Epidermal melanocyte (primary cell): ENCODE measurements around the gene GPR84.
A peak's percentile ranks its signal among the peaks of the same experiment; 100 is the strongest.

ENCODE experiments used
- DNase-seq: peaks from one replicate; pipeline ENCODE4 v3.0.0; 2011; ENCODE audit warnings: low spot score; ENCODE audit not compliant: insufficient read length

Gene GPR84

GRCh38 chr12:54392485-54393206 lies 28.4 kb upstream of the GPR84 start:
- no peak for DNase-seq

GRCh38 chr12:54390668-54391551 lies 26.6 kb upstream of the GPR84 start:
- no peak for DNase-seq

- DNase-seq, result no peak
Measured at GRCh38 chr12:54390176-54390667, 25.9 kb upstream of the GPR84 start.

GRCh38 chr12:54389607-54390175 lies 25.4 kb upstream of the GPR84 start:
- DNase-seq, result no peak

GRCh38 chr12:54389134-54389508 lies 24.8 kb upstream of the GPR84 start:
- no peak for DNase-seq

- no peak for DNase-seq
Measured at GRCh38 chr12:54388237-54389133, 24.2 kb upstream of the GPR84 start.

GRCh38 chr12:54387114-54387467 lies 22.8 kb upstream of the GPR84 start:
- no peak for DNase-seq

- DNase-seq, result no peak
Measured at GRCh38 chr12:54386403-54387113, 22.3 kb upstream of the GPR84 start.

GRCh38 chr12:54385251-54385914 lies 21.1 kb upstream of the GPR84 start:
- no peak for DNase-seq

GRCh38 chr12:54384591-54385041 lies 20.3 kb upstream of the GPR84 start, which contains the start of gene ZNF385A:
Gene ZNF385A, minus strand, starts transcription at chr12:54384733. Its CDS starts 219 bp downstream, at chr12:54384514.
- DNase-seq, result no peak

- DNase-seq, result no peak
Measured at GRCh38 chr12:54383041-54383609, 18.8 kb upstream of the GPR84 start.

GRCh38 chr12:54381136-54381535 lies 16.9 kb upstream of the GPR84 start:
- DNase-seq, result no peak

GRCh38 chr12:54379398-54380201 lies 15.3 kb upstream of the GPR84 start:
- DNase-seq, result peak; percentile 98

GRCh38 chr12:54378796-54379397 lies 14.6 kb upstream of the GPR84 start:
- peak; percentile 84 for DNase-seq

- no peak for DNase-seq
Measured at GRCh38 chr12:54377797-54378515, 13.7 kb upstream of the GPR84 start.

GRCh38 chr12:54377007-54377406 lies 12.7 kb upstream of the GPR84 start:
- no peak for DNase-seq

GRCh38 chr12:54376596-54376995 lies 12.3 kb upstream of the GPR84 start:
- no peak for DNase-seq

GRCh38 chr12:54375259-54375579 lies 10.9 kb upstream of the GPR84 start:
- DNase-seq, result no peak
